ENCODE data around the gene TTLL11.

DNA sequence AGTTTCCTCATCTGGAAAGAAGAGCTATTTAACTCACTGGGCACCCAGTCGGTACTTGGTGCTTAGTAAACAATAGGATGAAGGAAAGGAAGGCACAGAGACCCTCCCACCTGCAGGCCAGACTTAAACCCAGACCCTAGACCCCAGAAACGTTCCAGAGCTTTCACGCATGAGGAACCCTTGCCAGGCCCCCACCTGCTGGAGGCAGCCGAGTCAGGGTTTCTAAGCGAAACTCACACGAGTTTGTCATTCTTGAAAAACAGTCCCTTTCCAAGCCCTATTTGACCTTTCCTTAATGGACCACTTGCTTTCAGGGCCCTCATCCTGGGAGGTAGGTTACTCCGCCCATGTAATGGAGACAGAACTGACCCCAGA is 35.8 kb upstream of the TTLL11 start:
- TF ChIP-seq, protein P1, sequence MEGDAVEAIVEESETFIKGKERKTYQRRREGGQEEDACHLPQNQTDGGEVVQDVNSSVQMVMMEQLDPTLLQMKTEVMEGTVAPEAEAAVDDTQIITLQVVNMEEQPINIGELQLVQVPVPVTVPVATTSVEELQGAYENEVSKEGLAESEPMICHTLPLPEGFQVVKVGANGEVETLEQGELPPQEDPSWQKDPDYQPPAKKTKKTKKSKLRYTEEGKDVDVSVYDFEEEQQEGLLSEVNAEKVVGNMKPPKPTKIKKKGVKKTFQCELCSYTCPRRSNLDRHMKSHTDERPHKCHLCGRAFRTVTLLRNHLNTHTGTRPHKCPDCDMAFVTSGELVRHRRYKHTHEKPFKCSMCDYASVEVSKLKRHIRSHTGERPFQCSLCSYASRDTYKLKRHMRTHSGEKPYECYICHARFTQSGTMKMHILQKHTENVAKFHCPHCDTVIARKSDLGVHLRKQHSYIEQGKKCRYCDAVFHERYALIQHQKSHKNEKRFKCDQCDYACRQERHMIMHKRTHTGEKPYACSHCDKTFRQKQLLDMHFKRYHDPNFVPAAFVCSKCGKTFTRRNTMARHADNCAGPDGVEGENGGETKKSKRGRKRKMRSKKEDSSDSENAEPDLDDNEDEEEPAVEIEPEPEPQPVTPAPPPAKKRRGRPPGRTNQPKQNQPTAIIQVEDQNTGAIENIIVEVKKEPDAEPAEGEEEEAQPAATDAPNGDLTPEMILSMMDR (conservative IDR thresholded peaks at IDR 0.05): no peak
- no peak for TF ChIP-seq ZFX (IDR thresholded peaks at IDR 0.05)

Measured in C4-2B (cell line).